Panc1 (cell line): ENCODE measurements around the gene TSPAN7. TPM values are rescaled to one million over a fixed set of nuclear protein-coding genes. Genes with fewer than 3 reads are reported as not detected.
A peak's percentile ranks its signal among the peaks of the same experiment; 100 is the strongest.

Experiments used
- ATAC-seq: fragments of 200-7000 bp; cut with Tn5 transposase; 2 replicates; pipeline ENCODE4 v1.9.1; 2020; ENCODE audit warnings: mild to moderate bottlenecking, moderate library complexity
- BruUV-seq: library from RNA; stranded (reverse); fragments of 400-500 nt; replicated peaks from 2 replicates; lab custom pipeline; 2021; lab: Mats Ljungman, UMichigan
- CTCF ChIA-PET: fragments of 300-600 bp; sonication (Branson Sonifier 250); formaldehyde crosslinking; loops from one replicate; lab custom pipeline; 2022; ENCODE audit warnings: antibody characterized with exemption; lab: Charles Lee
- POLR2A ChIA-PET: fragments of 300-600 bp; sonication (Branson Sonifier 250); formaldehyde crosslinking; loops from one replicate; lab custom pipeline; 2022; ENCODE audit warnings: antibody characterized with exemption; lab: Charles Lee
- DNase-seq: peaks from one replicate; pipeline ENCODE4 v3.0.0-alpha.2; 2010; ENCODE audit warnings: low read depth, low spot score
- H3K27ac ChIP-seq: 2 replicates; pipeline ENCODE4 v1.5.1; 2011; ENCODE audit warnings: mild to moderate bottlenecking, low read length, inconsistent platforms
- H3K27me3 ChIP-seq: fragments of 200-500 bp; sonication (Bioruptor generic); 2 replicates; pipeline ENCODE4 v1.6.0; 2014; ENCODE audit warnings: low read length, inconsistent platforms; ENCODE audit not compliant: control insufficient read depth, insufficient read depth
- H3K36me3 ChIP-seq: fragments of 200-500 bp; sonication (Bioruptor generic); 2 replicates; pipeline ENCODE4 v1.5.1; 2014; ENCODE audit warnings: inconsistent platforms, mild to moderate bottlenecking, low read length, moderate library complexity; ENCODE audit not compliant: control insufficient read depth, insufficient read depth
- H3K4me1 ChIP-seq: 2 replicates; pipeline ENCODE4 v1.5.1; 2011; ENCODE audit warnings: inconsistent platforms, mild to moderate bottlenecking, low read length, moderate library complexity; ENCODE audit not compliant: control insufficient read depth, insufficient read depth
- H3K4me3 ChIP-seq, 2 experiments: 2 replicates each; pipeline ENCODE4 v1.5.1; 2011 to 2012; ENCODE audit warnings: low read depth in 2 of 2, low read length in 2 of 2, mild to moderate bottlenecking in 2 of 2, inconsistent platforms in 1 of 2, moderate library complexity in 1 of 2
- H3K9me3 ChIP-seq: fragments of 200-500 bp; sonication (Bioruptor generic); 2 replicates; pipeline ENCODE4 v1.5.1; 2014; ENCODE audit warnings: low read depth, mild to moderate bottlenecking, inconsistent platforms, low read length, moderate library complexity; ENCODE audit not compliant: control insufficient read depth, insufficient read depth
- POLR2AphosphoS5 ChIP-seq: IDR thresholded peaks from 2 replicates; pipeline ENCODE4 v1.6.1; 2012; ENCODE audit warnings: mild to moderate bottlenecking, low read depth, low read length, moderate library complexity
- SIN3A ChIP-seq: IDR thresholded peaks from 2 replicates; pipeline ENCODE4 v1.6.1; 2012; ENCODE audit warnings: low read depth, mild to moderate bottlenecking, low read length, moderate library complexity, borderline replicate concordance; ENCODE audit not compliant: insufficient read depth
- TCF7L2 ChIP-seq: IDR thresholded peaks from 2 replicates; pipeline ENCODE4 v1.6.1; 2011; ENCODE audit warnings: mild to moderate bottlenecking, low read depth, low read length, inconsistent platforms
- in situ Hi-C: cut with HindIII; loops from 2 replicates; pipeline ENCODE4 v1.10.0; 2016; ENCODE audit warnings: low sequenced_read_pairs, low pct_unique_long_range_greater_than_20kb
- intact Hi-C: fragments of 100-400 bp; cut with micrococcal nuclease; formaldehyde crosslinking; loops from one replicate; pipeline ENCODE4 v1.10.0; 2022; ENCODE audit not compliant: unreplicated experiment
- total RNA-seq: library from RNA; stranded (reverse); gene quantifications from one replicate; pipeline ENCODE4 v1.2.1, GENCODE V29; 2021; ENCODE audit not compliant: unreplicated experiment
- TF ChIP-seq, protein P1 (sequence below), 2 experiments: IDR thresholded peaks; 2 replicates each; pipeline ENCODE4 v1.6.1; 2011 to 2012; ENCODE audit warnings: low read depth in 2 of 2, control low read depth in 1 of 2, low read length in 1 of 2, mild to moderate bottlenecking in 1 of 2, moderate library complexity in 1 of 2; ENCODE audit not compliant: insufficient read depth in 1 of 2
- TF ChIP-seq, protein P2 (sequence below): fragments of 450-650 bp; IDR thresholded peaks from 2 replicates; pipeline ENCODE4 v1.5.1; 2017; ENCODE audit warnings: mild to moderate bottlenecking

The TSPAN7 gene
- total RNA-seq, 1 experiment from 2014 or later: 0.13 TPM

DNA sequence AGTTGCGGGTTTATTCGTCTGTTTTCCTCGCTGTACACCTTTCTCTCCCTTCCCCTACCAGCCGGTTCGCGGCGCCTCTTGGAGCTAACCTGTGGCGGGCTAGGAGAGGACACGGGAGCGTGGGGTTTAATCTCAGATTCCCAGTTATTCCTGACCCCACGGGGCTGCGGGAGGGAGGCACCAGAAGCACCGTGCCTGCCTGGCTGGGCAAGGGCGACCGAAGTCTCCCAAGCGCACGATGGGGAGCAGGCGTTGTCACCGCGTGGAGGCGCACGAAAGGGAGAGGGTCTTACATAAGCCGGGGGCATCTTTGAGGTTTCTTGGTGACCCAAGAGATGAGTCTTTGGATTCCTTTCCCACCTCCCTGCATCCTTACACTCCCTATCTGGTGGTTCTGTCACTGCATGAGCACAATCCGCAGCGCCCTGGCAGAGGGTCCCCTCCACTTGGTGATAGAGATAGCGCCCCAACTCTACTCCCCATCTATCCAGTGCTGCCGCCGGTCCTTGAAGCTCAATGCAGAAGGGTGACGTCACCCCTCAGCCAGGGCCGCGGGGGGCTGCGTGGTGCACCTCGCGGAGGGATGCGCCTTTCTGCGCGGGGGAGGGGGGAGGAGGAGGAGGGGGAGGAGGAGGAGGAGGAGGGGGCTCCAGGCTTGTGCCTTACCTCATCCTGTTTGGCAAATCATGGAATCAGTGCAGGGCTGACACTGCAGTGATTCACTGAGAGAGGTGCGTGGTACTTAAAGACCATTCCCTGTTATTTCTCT is 793 bp downstream of the TSPAN7 start:
- no peaks in the 10 kb centered on the region for H3K4me1 ChIP-seq
- TF ChIP-seq, protein P1, sequence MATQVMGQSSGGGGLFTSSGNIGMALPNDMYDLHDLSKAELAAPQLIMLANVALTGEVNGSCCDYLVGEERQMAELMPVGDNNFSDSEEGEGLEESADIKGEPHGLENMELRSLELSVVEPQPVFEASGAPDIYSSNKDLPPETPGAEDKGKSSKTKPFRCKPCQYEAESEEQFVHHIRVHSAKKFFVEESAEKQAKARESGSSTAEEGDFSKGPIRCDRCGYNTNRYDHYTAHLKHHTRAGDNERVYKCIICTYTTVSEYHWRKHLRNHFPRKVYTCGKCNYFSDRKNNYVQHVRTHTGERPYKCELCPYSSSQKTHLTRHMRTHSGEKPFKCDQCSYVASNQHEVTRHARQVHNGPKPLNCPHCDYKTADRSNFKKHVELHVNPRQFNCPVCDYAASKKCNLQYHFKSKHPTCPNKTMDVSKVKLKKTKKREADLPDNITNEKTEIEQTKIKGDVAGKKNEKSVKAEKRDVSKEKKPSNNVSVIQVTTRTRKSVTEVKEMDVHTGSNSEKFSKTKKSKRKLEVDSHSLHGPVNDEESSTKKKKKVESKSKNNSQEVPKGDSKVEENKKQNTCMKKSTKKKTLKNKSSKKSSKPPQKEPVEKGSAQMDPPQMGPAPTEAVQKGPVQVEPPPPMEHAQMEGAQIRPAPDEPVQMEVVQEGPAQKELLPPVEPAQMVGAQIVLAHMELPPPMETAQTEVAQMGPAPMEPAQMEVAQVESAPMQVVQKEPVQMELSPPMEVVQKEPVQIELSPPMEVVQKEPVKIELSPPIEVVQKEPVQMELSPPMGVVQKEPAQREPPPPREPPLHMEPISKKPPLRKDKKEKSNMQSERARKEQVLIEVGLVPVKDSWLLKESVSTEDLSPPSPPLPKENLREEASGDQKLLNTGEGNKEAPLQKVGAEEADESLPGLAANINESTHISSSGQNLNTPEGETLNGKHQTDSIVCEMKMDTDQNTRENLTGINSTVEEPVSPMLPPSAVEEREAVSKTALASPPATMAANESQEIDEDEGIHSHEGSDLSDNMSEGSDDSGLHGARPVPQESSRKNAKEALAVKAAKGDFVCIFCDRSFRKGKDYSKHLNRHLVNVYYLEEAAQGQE (IDR thresholded peaks at IDR 0.05; ENCODE audit: insufficient read depth in 1 of 2, low read depth in 2 of 2, low read length in 1 of 2): no peak
- no peak for TF ChIP-seq TCF7L2
- TF ChIP-seq, protein P2, sequence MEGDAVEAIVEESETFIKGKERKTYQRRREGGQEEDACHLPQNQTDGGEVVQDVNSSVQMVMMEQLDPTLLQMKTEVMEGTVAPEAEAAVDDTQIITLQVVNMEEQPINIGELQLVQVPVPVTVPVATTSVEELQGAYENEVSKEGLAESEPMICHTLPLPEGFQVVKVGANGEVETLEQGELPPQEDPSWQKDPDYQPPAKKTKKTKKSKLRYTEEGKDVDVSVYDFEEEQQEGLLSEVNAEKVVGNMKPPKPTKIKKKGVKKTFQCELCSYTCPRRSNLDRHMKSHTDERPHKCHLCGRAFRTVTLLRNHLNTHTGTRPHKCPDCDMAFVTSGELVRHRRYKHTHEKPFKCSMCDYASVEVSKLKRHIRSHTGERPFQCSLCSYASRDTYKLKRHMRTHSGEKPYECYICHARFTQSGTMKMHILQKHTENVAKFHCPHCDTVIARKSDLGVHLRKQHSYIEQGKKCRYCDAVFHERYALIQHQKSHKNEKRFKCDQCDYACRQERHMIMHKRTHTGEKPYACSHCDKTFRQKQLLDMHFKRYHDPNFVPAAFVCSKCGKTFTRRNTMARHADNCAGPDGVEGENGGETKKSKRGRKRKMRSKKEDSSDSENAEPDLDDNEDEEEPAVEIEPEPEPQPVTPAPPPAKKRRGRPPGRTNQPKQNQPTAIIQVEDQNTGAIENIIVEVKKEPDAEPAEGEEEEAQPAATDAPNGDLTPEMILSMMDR: no peak
- TF ChIP-seq SIN3A: no peak
- no peak for TF ChIP-seq POLR2AphosphoS5
- in situ Hi-C loops: no loop called here
- ChIA-PET POLR2A (no interaction called here), CTCF (no interaction called here)
- H3K4me3 ChIP-seq: peak overlapping the region; percentile 32 to 42
- DNase-seq (no peak), ATAC-seq (no peak)
- intact Hi-C loops: no loop called here
- no peaks in the 10 kb centered on the region for H3K27me3 ChIP-seq
- no peak overlapping the region for H3K27ac ChIP-seq
- no peaks in the 10 kb centered on the region for H3K36me3 ChIP-seq
- no peaks in the 10 kb centered on the region for H3K9me3 ChIP-seq
- no TSS peak for BruUV-seq

DNA sequence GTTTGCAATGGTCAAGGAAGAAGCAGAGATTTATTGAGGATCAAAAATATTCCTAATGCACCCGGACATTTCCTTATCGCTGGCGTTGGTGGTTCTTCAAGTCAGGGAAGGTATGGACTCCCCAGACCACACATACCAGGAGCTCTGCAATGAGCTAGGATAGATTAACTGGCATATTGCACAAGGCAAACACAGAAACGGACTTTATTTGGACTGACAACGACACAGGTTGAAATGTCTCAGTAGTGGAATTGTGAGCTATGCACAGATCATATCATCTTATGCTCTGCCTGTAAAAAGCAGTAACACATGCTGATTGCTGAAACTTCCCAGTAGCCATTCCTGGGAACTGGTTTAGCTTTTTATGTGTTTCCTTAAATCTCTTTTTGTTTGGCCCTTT is 1.7 kb downstream of the TSPAN7 start:
- no peak for DNase-seq
- ChIA-PET CTCF (no interaction called here), POLR2A (no interaction called here)

More for the DNA sequence above, 1.7 kb downstream of the TSPAN7 start:
- Histone ChIP-seq H3K4me1 (no peaks in the 10 kb centered on the region), H3K9me3 (no peaks in the 10 kb centered on the region), H3K4me3 (no peak overlapping the region), H3K27me3 (no peaks in the 10 kb centered on the region), H3K36me3 (no peaks in the 10 kb centered on the region), H3K27ac (no peak overlapping the region)
- ATAC-seq: no peak
- TF ChIP-seq SIN3A (no peak), TCF7L2 (no peak), POLR2AphosphoS5 (no peak)
- TF ChIP-seq, protein P2: no peak
- TF ChIP-seq, protein P1 (IDR thresholded peaks at IDR 0.05; ENCODE audit: insufficient read depth in 1 of 2, low read depth in 2 of 2, low read length in 1 of 2): no peak
- in situ Hi-C loops (no loop called here), intact Hi-C loops (no loop called here)
- no TSS peak for BruUV-seq
